Endodermal cell (in vitro differentiated cells): ENCODE results near the gene ALOXE3. TPM values are rescaled to one million over a fixed set of nuclear protein-coding genes. Genes with fewer than 3 reads are reported as not detected.
"Not testable (repeated sequence)": the region's sequence is repeated elsewhere in the genome, so short reads cannot be mapped to it uniquely, and the experiment has no call there.

Experiments used
- DNase-seq: peaks from one replicate; pipeline ENCODE4 v3.0.0-alpha.2; 2017
- H3K27ac ChIP-seq: 2 replicates; pipeline ENCODE4 v1.5.1; 2013; ENCODE audit warnings: mild to moderate bottlenecking, low read depth, low read length, moderate library complexity
- H3K27me3 ChIP-seq: 2 replicates; pipeline ENCODE4 v1.6.1; 2013; ENCODE audit warnings: mild to moderate bottlenecking, low read length, moderate library complexity; ENCODE audit not compliant: insufficient read depth, control insufficient read depth, poor library complexity, severe bottlenecking
- H3K36me3 ChIP-seq: 2 replicates; pipeline ENCODE4 v1.7.0; 2013; ENCODE audit warnings: mild to moderate bottlenecking, low read length, moderate library complexity; ENCODE audit not compliant: control insufficient read depth, insufficient read depth
- H3K4me1 ChIP-seq: one replicate; pipeline ENCODE4 v1.7.0; 2013; ENCODE audit warnings: low read length; ENCODE audit not compliant: control insufficient read depth, insufficient read depth
- H3K4me3 ChIP-seq: 2 replicates; pipeline ENCODE4 v1.5.1; 2013; ENCODE audit warnings: mild to moderate bottlenecking, low read length, moderate library complexity
- H3K9ac ChIP-seq: 2 replicates; pipeline ENCODE4 v1.6.1; 2013; ENCODE audit warnings: mild to moderate bottlenecking, low read length, moderate library complexity; ENCODE audit not compliant: poor library complexity, severe bottlenecking; ENCODE audit errors: extremely low read depth
- H3K9me3 ChIP-seq: 2 replicates; pipeline ENCODE4 v1.6.1; 2013; ENCODE audit warnings: mild to moderate bottlenecking, low read length, moderate library complexity; ENCODE audit not compliant: control insufficient read depth
- H3K27ac Mint-ChIP-seq: 2 replicates; pipeline ENCODE4 v1.8.0; 2020; ENCODE audit warnings: mixed read lengths
- H3K27me3 Mint-ChIP-seq: 2 replicates; pipeline ENCODE4 v1.8.0; 2021; ENCODE audit warnings: mild to moderate bottlenecking, mixed read lengths; ENCODE audit not compliant: insufficient read depth
- H3K36me3 Mint-ChIP-seq: 2 replicates; pipeline ENCODE4 v1.8.0; 2020; ENCODE audit warnings: low read depth, mixed read lengths
- H3K4me1 Mint-ChIP-seq: 2 replicates; pipeline ENCODE4 v1.8.0; 2020; ENCODE audit warnings: mixed read lengths
- H3K4me3 Mint-ChIP-seq: 2 replicates; pipeline ENCODE4 v1.8.0; 2020; ENCODE audit warnings: mild to moderate bottlenecking, moderate library complexity, mixed read lengths
- H3K9me3 Mint-ChIP-seq: 2 replicates; pipeline ENCODE4 v1.8.0; 2020; ENCODE audit warnings: mild to moderate bottlenecking, mixed read lengths
- WGBS, 2 experiments: methylation state at CpG; one replicate each; pipeline versions ENCODE4 v1.1.5 to v1.1.7; 2013; ENCODE audit warnings: missing lambda C conversion rate in 2 of 2, mixed read lengths in 1 of 2; ENCODE audit not compliant: insufficient coverage in 1 of 2, insufficient read length in 1 of 2; 5-methylcytosine and 5-hydroxymethylcytosine counted together
- total RNA-seq, 2 donors: library from RNA; stranded (reverse); fragmentation: NEBNext Ultra II Directional in 1 of 2; extraction: Animal tissue kit (Norgen Biotek cat#: 25700) in 1 of 2; gene quantifications; 2 replicates in 1 of 2; 3 replicates in 1 of 2; pipeline ENCODE4 v1.2.1, GENCODE V29; 2021
- TF ChIP-seq, protein P1 (sequence below): fragments of 200-600 bp; sonication (generic); conservative IDR thresholded peaks from 2 replicates; pipeline ENCODE4 v1.5.0; 2021; ENCODE audit warnings: antibody characterized with exemption, mild to moderate bottlenecking

Gene ALOXE3
- total RNA-seq, 2 donors from 2014 or later, result 0.13 to 0.49 TPM

DNA sequence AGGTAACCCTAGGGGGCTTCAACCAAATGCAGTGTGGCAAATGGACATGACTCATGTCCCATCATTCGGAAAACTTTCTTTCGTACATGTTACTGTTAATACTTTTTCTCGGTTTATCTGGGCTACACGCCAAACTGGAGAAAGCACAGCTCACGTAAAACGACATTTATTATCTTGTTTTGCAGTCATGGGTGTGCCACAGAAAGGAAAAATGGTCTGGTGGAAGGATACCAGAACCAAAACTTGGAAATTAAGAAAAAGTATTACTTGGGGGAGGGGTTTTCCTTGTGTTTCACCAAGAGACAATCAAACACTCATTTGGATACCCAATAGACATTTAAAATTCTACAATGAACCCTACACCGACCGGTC is 55.9 kb downstream of the ALOXE3 start:
- WGBS, 2 experiments, result 18 to 28% methylated on average over 3 to 8 of the region's 8 CpGs
- Histone ChIP-seq H3K27ac (no peak overlapping the region), H3K4me3 (peak overlapping the region; percentile 77), H3K9me3 (no peaks in the 10 kb centered on the region), H3K4me1 (no peaks in the 10 kb centered on the region), H3K9ac (peak overlapping the region; percentile 22), H3K27me3 (peaks cover 36% of the 10 kb centered on the region), H3K36me3 (no peaks in the 10 kb centered on the region)
- Mint-ChIP-seq H3K4me3 (peak overlapping the region; percentile 69), H3K36me3 (no peaks in the 10 kb centered on the region), H3K27me3 (peaks cover 26% of the 10 kb centered on the region), H3K9me3 (no peaks in the 10 kb centered on the region), H3K27ac (peak overlapping the region; percentile 78), H3K4me1 (peaks cover 31% of the 10 kb centered on the region)
- TF ChIP-seq, protein P1, sequence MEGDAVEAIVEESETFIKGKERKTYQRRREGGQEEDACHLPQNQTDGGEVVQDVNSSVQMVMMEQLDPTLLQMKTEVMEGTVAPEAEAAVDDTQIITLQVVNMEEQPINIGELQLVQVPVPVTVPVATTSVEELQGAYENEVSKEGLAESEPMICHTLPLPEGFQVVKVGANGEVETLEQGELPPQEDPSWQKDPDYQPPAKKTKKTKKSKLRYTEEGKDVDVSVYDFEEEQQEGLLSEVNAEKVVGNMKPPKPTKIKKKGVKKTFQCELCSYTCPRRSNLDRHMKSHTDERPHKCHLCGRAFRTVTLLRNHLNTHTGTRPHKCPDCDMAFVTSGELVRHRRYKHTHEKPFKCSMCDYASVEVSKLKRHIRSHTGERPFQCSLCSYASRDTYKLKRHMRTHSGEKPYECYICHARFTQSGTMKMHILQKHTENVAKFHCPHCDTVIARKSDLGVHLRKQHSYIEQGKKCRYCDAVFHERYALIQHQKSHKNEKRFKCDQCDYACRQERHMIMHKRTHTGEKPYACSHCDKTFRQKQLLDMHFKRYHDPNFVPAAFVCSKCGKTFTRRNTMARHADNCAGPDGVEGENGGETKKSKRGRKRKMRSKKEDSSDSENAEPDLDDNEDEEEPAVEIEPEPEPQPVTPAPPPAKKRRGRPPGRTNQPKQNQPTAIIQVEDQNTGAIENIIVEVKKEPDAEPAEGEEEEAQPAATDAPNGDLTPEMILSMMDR, result no peak
- peak; percentile 58 for DNase-seq

DNA sequence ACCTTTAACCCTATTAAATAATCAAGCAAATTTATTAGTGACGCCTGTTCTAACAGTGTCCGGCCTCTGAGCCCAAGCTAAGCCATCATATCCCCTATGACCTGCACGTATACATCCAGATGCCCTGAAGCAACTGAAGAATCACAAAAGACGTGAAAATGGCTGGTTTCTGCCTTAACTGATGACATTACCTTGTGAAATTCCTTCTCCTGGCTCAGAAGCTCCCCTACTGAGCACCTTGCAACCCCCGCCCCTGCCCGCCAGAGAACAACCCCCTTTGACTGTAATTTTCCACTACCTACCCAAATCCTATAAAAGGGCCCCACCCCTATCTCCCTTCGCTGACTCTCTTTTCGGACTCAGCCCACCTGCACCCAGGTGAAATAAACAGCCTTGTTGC is 56.5 kb downstream of the ALOXE3 start:
- not testable (repeated sequence) for H3K36me3 ChIP-seq, H3K9me3 ChIP-seq, H3K9me3 Mint-ChIP-seq, H3K36me3 Mint-ChIP-seq, H3K9ac ChIP-seq, H3K27ac ChIP-seq, H3K4me1 ChIP-seq
- Mint-ChIP-seq H3K4me1 (peaks cover 36% of the 10 kb centered on the region), H3K27ac (peak overlapping the region; percentile 78), H3K27me3 (peaks cover 28% of the 10 kb centered on the region), H3K4me3 (peak overlapping the region; percentile 69)
- Histone ChIP-seq H3K27me3 (peaks cover 35% of the 10 kb centered on the region), H3K4me3 (peak overlapping the region; percentile 77)
- DNase-seq, result peak; percentile 78
- 11 to 31% methylated on average over 4 to 8 of the region's 8 CpGs for WGBS, 2 experiments

DNA sequence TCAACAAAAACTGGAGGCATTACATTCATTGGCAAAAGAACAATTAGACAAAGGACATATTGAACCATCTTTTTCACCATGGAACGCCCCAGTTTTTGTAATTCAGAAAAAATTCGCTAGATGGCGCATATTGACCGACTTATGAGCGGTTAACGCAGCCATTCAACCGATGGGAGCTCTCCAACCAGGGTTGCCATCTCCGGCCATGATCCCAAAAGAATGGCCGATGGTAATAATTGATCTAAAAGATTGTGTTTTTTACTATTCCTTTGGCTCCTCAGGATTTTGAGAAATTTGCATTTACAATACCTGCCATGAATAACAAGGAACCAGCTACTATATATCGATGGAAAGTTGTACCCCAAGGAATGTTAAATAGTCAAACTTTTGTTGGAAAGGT is 58.0 kb downstream of the ALOXE3 start:
- H3K27ac Mint-ChIP-seq, result no peak overlapping the region
- Histone ChIP-seq H3K4me1 (peaks cover 7% of the 10 kb centered on the region), H3K9me3 (no peaks in the 10 kb centered on the region), H3K4me3 (no peak overlapping the region), H3K36me3 (no peaks in the 10 kb centered on the region), H3K27me3 (peaks cover 30% of the 10 kb centered on the region), H3K27ac (no peak overlapping the region), H3K9ac (no peak overlapping the region)
- no peaks in the 10 kb centered on the region for H3K9me3 Mint-ChIP-seq
- H3K4me1 Mint-ChIP-seq, result peaks cover 45% of the 10 kb centered on the region
- WGBS, 2 experiments, result 13 to 17% methylated on average over 10 of the region's 10 CpGs
- H3K27me3 Mint-ChIP-seq, result peaks cover 39% of the 10 kb centered on the region
- no peak overlapping the region for H3K4me3 Mint-ChIP-seq
- H3K36me3 Mint-ChIP-seq, result no peaks in the 10 kb centered on the region
- DNase-seq, result peak; percentile 90
- TF ChIP-seq, protein P1, result peak; percentile 86

DNA sequence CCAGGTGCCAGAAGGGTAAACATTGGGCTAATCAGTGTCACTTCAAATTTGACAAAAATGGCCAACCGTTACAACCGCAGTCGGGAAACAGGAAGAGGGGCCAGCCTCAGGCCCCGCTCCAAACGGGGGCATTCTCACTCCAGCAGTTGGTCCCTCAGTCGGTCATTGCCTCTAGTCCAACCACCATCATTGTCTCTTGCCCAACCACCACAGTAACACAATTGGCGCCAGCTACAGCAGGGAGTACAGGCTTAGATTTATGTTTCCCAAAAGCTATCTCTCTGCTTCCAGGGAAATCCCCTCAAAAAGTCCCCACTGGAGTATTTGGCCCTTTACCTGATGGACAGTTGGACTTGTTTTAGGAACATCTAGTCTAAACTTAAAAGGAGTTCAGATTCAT is 59.2 kb downstream of the ALOXE3 start:
- H3K4me1 ChIP-seq, result peaks cover 7% of the 10 kb centered on the region

More for the DNA sequence above, 59.2 kb downstream of the ALOXE3 start:
- peaks cover 43% of the 10 kb centered on the region for H3K4me1 Mint-ChIP-seq
- no peak for DNase-seq
- no peak overlapping the region for H3K9ac ChIP-seq
- no peak overlapping the region for H3K27ac Mint-ChIP-seq
- H3K36me3 Mint-ChIP-seq, result no peaks in the 10 kb centered on the region
- H3K9me3 ChIP-seq, result no peaks in the 10 kb centered on the region
- H3K27me3 ChIP-seq, result peaks cover 30% of the 10 kb centered on the region
- no peak overlapping the region for H3K27ac ChIP-seq
- H3K4me3 Mint-ChIP-seq, result no peak overlapping the region
- H3K4me3 ChIP-seq, result no peak overlapping the region
- no peaks in the 10 kb centered on the region for H3K9me3 Mint-ChIP-seq
- TF ChIP-seq, protein P1, result no peak
- no peaks in the 10 kb centered on the region for H3K36me3 ChIP-seq
- H3K27me3 Mint-ChIP-seq, result peaks cover 50% of the 10 kb centered on the region
- WGBS, 2 experiments, result 90% methylated on average over 6 to 7 of the region's 7 CpGs
